ENCODE results near the gene PIM2.

DNA sequence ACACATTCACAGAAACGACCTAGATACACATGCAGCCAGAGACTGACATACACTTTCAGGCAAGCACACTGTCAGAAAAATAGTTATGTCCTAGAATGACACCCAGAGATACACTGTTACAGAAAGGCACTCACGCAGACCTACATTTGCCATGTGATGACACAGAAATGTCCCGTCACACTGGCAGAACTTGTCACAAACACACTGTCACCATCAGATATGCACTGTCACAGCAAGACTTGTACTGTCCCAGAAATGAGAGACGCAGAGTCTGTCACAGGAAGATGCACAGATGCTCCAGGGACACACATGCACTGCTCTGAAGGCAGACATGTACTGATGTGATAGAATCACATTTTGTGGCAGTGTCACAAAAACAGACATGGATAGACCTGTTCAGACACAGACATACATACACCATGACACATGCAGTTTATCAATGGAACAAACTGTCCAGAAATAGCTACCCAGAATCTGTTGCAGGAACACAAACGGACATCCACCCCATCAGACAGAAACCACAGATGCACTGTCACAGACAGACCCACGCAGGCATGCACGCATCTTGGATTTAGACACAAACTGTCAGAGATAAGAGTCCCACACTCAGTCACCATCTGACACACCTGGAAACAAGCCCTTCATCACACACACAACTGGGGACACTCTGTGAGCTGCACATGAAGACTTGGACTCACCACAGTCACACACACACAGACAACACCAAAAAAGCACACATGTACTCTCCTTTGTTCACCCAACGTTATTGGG is 1.3 kb upstream of the PIM2 start:
- TF ChIP-seq, protein P1, sequence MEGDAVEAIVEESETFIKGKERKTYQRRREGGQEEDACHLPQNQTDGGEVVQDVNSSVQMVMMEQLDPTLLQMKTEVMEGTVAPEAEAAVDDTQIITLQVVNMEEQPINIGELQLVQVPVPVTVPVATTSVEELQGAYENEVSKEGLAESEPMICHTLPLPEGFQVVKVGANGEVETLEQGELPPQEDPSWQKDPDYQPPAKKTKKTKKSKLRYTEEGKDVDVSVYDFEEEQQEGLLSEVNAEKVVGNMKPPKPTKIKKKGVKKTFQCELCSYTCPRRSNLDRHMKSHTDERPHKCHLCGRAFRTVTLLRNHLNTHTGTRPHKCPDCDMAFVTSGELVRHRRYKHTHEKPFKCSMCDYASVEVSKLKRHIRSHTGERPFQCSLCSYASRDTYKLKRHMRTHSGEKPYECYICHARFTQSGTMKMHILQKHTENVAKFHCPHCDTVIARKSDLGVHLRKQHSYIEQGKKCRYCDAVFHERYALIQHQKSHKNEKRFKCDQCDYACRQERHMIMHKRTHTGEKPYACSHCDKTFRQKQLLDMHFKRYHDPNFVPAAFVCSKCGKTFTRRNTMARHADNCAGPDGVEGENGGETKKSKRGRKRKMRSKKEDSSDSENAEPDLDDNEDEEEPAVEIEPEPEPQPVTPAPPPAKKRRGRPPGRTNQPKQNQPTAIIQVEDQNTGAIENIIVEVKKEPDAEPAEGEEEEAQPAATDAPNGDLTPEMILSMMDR (IDR thresholded peaks at IDR 0.05), result no peak
- no peak for TF ChIP-seq RARB (CRISPR knock-in tag; IDR thresholded peaks at IDR 0.05)
- TF ChIP-seq FOSB (CRISPR knock-in tag; IDR thresholded peaks at IDR 0.05), result no peak
- TF ChIP-seq CHD4 (IDR thresholded peaks at IDR 0.05; ENCODE audit: borderline replicate concordance), result no peak
- no peak for TF ChIP-seq PHF8 (IDR thresholded peaks at IDR 0.05; ENCODE audit: borderline replicate concordance, low read depth)

Measured in A549 (cell line).